ENCODE results near the gene PPP2R2D. TPM values are rescaled to one million over a fixed set of nuclear protein-coding genes. Genes with fewer than 3 reads are reported as not detected.

The PPP2R2D gene
- total RNA-seq, 4 donors from 2014 or later = 22.4 to 33.7 (median 29.1) TPM

DNA sequence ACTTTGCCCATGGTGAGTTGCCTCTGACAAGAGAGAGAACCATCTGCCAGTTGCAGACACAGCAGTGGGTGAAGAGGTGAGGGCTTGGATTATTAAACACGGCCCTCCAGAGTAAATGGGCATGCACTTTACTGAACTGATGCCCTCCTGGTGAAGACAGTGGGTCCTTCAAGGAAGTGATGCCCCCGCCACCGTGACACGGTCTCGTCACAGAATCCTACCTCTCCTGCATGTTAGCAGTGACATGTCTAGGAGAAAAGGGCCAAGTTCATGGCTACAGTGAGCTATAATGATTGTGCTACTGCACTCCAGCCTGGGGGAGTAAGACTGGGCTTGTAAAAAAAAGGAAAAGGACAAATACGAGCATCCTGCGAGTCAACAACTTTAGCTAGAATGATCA, 78.5 kb downstream of the PPP2R2D start:
- no peaks in the 10 kb centered on the region for H3K27me3 ChIP-seq
- ATAC-seq = no peak
- peak overlapping the region; percentile 93 to 99 (median 95) for H3K27ac ChIP-seq
- in situ Hi-C loops (cut with MboI; ENCODE audit: low sequenced_read_pairs in 4 of 4) = no loop called here
- no peaks in the 10 kb centered on the region for H3K36me3 ChIP-seq
- no peaks in the 10 kb centered on the region for H3K9me3 ChIP-seq
- peak overlapping the region; percentile 81 to 99 (median 91) for H3K4me3 ChIP-seq
- DNase-seq = no peak
- no peak for TF ChIP-seq POLR2A (IDR thresholded peaks at IDR 0.05)
- TF ChIP-seq, protein P1, sequence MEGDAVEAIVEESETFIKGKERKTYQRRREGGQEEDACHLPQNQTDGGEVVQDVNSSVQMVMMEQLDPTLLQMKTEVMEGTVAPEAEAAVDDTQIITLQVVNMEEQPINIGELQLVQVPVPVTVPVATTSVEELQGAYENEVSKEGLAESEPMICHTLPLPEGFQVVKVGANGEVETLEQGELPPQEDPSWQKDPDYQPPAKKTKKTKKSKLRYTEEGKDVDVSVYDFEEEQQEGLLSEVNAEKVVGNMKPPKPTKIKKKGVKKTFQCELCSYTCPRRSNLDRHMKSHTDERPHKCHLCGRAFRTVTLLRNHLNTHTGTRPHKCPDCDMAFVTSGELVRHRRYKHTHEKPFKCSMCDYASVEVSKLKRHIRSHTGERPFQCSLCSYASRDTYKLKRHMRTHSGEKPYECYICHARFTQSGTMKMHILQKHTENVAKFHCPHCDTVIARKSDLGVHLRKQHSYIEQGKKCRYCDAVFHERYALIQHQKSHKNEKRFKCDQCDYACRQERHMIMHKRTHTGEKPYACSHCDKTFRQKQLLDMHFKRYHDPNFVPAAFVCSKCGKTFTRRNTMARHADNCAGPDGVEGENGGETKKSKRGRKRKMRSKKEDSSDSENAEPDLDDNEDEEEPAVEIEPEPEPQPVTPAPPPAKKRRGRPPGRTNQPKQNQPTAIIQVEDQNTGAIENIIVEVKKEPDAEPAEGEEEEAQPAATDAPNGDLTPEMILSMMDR (IDR thresholded peaks at IDR 0.05 in 4 of 5, conservative IDR thresholded peaks at IDR 0.05 in 1 of 5) = no peak
- intact Hi-C loops (cut with DNase I; ENCODE audit: low total_unique reads) = no loop called here
- H3K4me1 ChIP-seq = peaks cover 33 to 52% of the 10 kb centered on the region in 2 donors

DNA sequence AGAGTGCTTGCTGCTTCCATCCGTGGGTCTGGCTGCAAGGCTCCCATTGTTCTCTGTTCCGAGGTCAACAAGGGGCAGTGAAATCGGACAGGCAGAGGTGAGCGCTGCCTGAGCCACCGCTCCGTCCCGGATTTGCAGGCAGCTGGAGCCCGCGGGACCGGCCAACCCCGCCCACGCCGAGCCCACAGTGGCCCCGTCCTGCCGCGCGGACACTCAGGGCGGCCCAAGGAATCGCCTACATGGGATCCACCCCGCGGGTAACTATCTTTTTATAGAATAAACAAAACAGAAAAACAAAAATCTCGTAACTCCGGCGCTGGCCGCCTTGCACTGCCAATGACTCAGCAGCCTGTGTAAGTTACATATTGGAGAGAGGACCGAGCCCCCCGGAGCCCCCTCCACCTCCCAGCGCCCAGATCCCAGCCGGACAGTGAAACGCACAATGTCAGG, 79.0 kb downstream of the PPP2R2D start:
- intact Hi-C loops (cut with DNase I; ENCODE audit: low total_unique reads) = no loop called here
- Histone ChIP-seq H3K27me3 (no peaks in the 10 kb centered on the region), H3K27ac (peak overlapping the region; percentile 93 to 99 (median 95)), H3K4me3 (peak overlapping the region; percentile 81 to 99 (median 91)), H3K9me3 (no peaks in the 10 kb centered on the region), H3K4me1 (peaks cover 28 to 47% of the 10 kb centered on the region in 2 donors), H3K36me3 (no peaks in the 10 kb centered on the region)
- peak; percentile 14 to 24 for ATAC-seq
- in situ Hi-C loops (cut with MboI; ENCODE audit: low sequenced_read_pairs in 4 of 4) = no loop called here
- TF ChIP-seq, protein P1 (IDR thresholded peaks at IDR 0.05 in 4 of 5, conservative IDR thresholded peaks at IDR 0.05 in 1 of 5) = no peak
- no peak for TF ChIP-seq POLR2A (IDR thresholded peaks at IDR 0.05)
- DNase-seq = peak in 1 of 2 donors; percentile 66

DNA sequence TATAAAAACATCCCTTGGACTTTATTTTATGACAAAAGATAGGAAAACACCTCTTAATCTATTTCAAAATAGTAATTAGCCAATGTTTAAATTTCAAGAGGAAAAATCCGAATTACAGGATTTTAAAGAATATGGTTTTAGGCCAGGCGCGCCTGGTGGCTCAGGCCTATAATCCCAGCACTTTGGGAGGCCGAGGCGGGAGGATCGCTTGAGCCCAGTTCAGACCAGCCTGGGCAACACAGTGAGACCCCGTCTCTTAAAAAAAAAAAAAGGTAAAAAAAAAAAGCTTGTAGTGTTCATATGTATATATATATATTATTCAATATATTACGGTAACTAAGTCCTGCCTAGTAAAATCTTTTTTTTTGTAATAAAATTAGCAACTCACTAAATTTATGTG, 79.5 kb downstream of the PPP2R2D start:
- H3K36me3 ChIP-seq = no peaks in the 10 kb centered on the region
- no peak for DNase-seq
- no peaks in the 10 kb centered on the region for H3K9me3 ChIP-seq
- no peaks in the 10 kb centered on the region for H3K27me3 ChIP-seq
- ATAC-seq = no peak
- in situ Hi-C loops (cut with MboI; ENCODE audit: low sequenced_read_pairs in 4 of 4) (no loop called here), intact Hi-C loops (cut with DNase I; ENCODE audit: low total_unique reads) (no loop called here)
- H3K27ac ChIP-seq = peak overlapping the region; percentile 93 to 99 (median 95)
- H3K4me1 ChIP-seq = peaks cover 24 to 42% of the 10 kb centered on the region in 2 donors
- TF ChIP-seq POLR2A (IDR thresholded peaks at IDR 0.05) = no peak
- TF ChIP-seq, protein P1 (IDR thresholded peaks at IDR 0.05 in 4 of 5, conservative IDR thresholded peaks at IDR 0.05 in 1 of 5) = no peak
- H3K4me3 ChIP-seq = peak overlapping the region; percentile 81 to 99 (median 91)

DNA sequence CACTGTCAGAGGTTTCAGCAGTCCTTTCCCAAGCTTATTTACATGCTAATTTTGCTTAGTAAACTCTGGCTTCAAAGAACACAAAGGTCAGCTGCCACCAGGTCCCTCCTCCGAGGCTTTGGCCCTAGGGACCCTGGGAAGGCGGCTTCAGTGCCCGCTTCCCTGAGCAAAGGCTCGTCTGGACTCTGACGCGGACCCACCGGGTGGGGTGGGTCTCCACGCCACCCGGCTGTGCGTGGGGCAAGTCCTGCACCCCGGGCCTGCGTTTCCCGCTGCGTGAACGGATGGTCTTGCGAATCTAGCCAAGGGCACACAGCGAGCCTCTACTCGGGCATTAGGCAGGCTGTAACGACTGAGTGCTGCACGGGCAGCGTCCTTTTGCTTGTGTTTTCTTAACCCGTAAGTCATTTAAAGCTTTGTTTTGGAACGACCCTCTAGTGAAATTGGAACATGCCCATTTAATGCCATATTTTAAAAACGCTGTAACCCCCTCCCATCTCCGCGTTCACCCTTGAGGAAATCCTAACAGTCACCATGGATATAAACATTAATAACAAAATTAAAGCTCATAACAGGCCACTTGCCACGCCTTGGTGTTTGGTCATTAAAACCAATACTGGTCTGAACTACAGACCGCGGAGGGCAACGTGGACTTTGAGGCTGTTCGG, 80.1 kb downstream of the PPP2R2D start:
- Histone ChIP-seq H3K27ac (peak overlapping the region; percentile 93 to 99 (median 95)), H3K9me3 (no peaks in the 10 kb centered on the region), H3K4me3 (peak overlapping the region; percentile 81 to 99 (median 91)), H3K36me3 (no peaks in the 10 kb centered on the region), H3K27me3 (no peaks in the 10 kb centered on the region), H3K4me1 (peaks cover 24 to 37% of the 10 kb centered on the region in 2 donors)
- TF ChIP-seq, protein P1 (IDR thresholded peaks at IDR 0.05 in 4 of 5, conservative IDR thresholded peaks at IDR 0.05 in 1 of 5) = peak in 1 of 5 experiments; percentile 31
- peak; percentile 46 to 60 for TF ChIP-seq POLR2A (IDR thresholded peaks at IDR 0.05)
- intact Hi-C loops (cut with DNase I; ENCODE audit: low total_unique reads) (loop anchor here (1.0 kb wide), 2 partner anchors 42 to 81 kb away; no protein-coding TSS in a partner anchor), in situ Hi-C loops (cut with MboI; ENCODE audit: low sequenced_read_pairs in 4 of 4) (no loop called here)
- no peak for DNase-seq
- ATAC-seq = peak; percentile 16 to 31

Measured in gastrocnemius medialis (tissue), 4 donors.